GM23248 (cell line): Measurements from ENCODE around the gene DRAXIN.

Source experiments
- EZH2 ChIP-seq: fragments of 200-600 bp; sonication (generic); IDR thresholded peaks from 2 replicates; pipeline ENCODE4 v1.6.1; 2018; ENCODE audit warnings: antibody characterized with exemption, mild to moderate bottlenecking; ENCODE audit not compliant: insufficient read depth, poor library complexity, severe bottlenecking
- EZH2phosphoT487 ChIP-seq: fragments of 200-600 bp; sonication (generic); IDR thresholded peaks from 2 replicates; pipeline ENCODE4 v1.6.1; 2018; ENCODE audit warnings: antibody characterized with exemption, moderate library complexity, mild to moderate bottlenecking, low read depth; ENCODE audit not compliant: insufficient read depth

GRCh38 chr1:11767922-11768704 lies 76.6 kb downstream of the DRAXIN start:
- TF ChIP-seq EZH2, result no peak
- no peak for TF ChIP-seq EZH2phosphoT487
